ENCODE measurements around the gene ZNF90. TPM values are rescaled to one million over a fixed set of nuclear protein-coding genes. Genes with fewer than 3 reads are reported as not detected.
"Not testable (repeated sequence)": the region's sequence is repeated elsewhere in the genome, so short reads cannot be mapped to it uniquely, and the experiment has no call there.

The ZNF90 gene
- total and polyA plus RNA-seq, 11 donors, result 0.25 to 2.6 (median 0.57) TPM

DNA sequence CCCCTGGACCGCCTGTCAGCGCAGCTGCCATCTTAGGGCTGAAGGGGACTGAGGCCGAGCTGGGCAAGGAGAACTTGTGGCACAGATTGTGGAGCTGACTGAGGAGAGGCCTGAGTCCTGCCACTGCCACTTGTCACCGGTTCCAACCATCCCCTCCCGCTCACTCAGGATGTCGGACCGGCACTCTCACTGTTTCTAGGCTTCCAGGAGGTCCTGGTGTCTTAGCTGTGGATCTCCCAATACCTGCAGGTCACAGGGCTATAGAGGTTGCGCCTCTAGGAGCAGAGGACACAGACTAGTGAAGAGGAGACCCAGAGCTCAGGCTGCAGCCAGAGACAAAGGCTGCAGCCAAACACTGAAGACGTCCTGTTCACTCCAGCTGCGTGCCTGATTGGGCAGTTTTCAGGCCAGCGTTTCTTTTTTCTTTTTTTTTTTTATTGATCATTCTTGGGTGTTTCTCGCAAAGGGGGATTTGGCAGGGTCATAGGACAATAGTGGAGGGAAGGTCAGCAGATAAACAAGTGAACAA is 73.9 kb downstream of the ZNF90 start:
- Histone ChIP-seq H3K27ac (no peak overlapping the region), H3K4me3 (no peak overlapping the region), H3K9me3 (no peaks in the 10 kb centered on the region), H3K27me3 (no peaks in the 10 kb centered on the region), H3K36me3 (no peaks in the 10 kb centered on the region), H3K4me1 (no peaks in the 10 kb centered on the region)
- intact Hi-C loops (cut with DNase I), result no loop called here
- ATAC-seq (no peak), DNase-seq (no peak)
- no peak for TF ChIP-seq POLR2A (IDR thresholded peaks at IDR 0.05)
- TF ChIP-seq, protein P1, sequence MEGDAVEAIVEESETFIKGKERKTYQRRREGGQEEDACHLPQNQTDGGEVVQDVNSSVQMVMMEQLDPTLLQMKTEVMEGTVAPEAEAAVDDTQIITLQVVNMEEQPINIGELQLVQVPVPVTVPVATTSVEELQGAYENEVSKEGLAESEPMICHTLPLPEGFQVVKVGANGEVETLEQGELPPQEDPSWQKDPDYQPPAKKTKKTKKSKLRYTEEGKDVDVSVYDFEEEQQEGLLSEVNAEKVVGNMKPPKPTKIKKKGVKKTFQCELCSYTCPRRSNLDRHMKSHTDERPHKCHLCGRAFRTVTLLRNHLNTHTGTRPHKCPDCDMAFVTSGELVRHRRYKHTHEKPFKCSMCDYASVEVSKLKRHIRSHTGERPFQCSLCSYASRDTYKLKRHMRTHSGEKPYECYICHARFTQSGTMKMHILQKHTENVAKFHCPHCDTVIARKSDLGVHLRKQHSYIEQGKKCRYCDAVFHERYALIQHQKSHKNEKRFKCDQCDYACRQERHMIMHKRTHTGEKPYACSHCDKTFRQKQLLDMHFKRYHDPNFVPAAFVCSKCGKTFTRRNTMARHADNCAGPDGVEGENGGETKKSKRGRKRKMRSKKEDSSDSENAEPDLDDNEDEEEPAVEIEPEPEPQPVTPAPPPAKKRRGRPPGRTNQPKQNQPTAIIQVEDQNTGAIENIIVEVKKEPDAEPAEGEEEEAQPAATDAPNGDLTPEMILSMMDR (IDR thresholded peaks at IDR 0.05), result no peak
- WGBS, 4 donors, result 79 to 84% (median 84%) methylated on average over 12 of the region's 12 CpGs

DNA sequence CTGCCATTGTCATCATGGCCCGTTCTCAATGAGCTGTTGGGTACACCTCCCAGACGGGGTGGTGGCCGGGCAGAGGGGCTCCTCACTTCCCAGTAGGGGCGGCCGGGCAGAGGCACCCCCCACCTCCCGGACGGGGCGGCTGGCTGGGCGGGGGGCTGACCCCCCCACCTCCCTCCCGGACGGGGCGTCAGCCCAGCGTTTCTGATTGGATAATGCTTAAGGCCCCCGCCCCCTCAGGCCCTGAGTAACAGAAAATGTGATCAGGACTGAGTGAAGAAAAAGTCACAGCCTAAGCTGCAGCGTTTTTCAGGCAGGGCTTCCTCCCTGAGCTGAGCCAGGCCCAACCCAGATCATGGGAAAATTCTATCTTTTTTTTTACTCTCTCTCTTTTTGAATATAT is 74.7 kb downstream of the ZNF90 start:
- H3K9me3 ChIP-seq; ATAC-seq; H3K36me3 ChIP-seq; DNase-seq; H3K27ac ChIP-seq; H3K27me3 ChIP-seq; intact Hi-C loops (cut with DNase I); H3K4me3 ChIP-seq; H3K4me1 ChIP-seq: not testable (repeated sequence)
- 59 to 82% (median 72%) methylated on average over 3 to 13 of the region's 15 CpGs for WGBS, 4 donors

DNA sequence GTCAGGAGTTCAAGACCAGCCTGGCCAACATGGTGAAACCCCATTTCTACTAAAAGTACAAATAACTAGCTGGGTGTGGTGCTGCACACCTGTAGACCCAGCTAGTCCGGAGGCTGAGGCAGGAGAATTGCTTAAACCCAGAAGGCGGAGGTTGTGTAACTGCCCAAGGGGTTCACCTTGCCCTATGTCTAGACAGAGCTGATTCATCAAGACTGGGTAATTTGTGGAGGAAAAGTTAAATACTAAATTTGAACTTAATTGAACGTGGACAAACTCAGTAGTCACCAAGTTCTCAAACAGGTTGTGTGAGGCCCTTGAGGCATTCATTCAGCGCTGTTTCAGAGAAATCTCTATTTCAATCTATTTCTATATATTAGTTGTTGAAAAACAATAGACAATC is 75.5 kb downstream of the ZNF90 start:
- DNase-seq, result no peak
- no peak overlapping the region for H3K4me3 ChIP-seq
- WGBS, 4 donors, result 90 to 98% (median 96%) methylated on average over 4 of the region's 4 CpGs
- H3K4me1 ChIP-seq, result no peaks in the 10 kb centered on the region
- TF ChIP-seq POLR2A (IDR thresholded peaks at IDR 0.05), result no peak
- TF ChIP-seq, protein P1 (IDR thresholded peaks at IDR 0.05), result no peak
- H3K36me3 ChIP-seq, result no peaks in the 10 kb centered on the region
- H3K27ac ChIP-seq, result no peak overlapping the region
- ATAC-seq, result no peak
- no peaks in the 10 kb centered on the region for H3K9me3 ChIP-seq
- intact Hi-C loops (cut with DNase I), result no loop called here
- H3K27me3 ChIP-seq, result no peaks in the 10 kb centered on the region

DNA sequence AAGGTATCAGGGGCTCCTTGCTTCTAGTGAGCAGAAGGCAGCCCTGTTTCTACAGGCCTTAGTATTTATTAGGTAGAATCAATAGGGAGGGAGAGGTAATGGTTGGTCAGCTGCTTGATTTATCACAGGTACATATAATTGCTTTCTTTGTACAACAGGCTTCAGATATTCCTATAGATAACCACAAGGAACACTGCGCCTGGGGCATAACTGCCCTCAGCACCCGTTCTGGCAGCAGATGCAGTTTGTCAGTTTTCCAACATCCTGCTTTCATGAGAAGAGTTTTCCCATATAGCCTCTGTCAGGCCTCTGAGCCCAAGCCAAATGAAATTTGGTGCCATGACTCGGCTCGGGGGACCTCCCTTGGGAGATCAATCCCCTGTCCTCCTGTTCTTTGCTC is 76.8 kb downstream of the ZNF90 start:
- 66 to 81% (median 78%) methylated on average over 4 of the region's 4 CpGs for WGBS, 4 donors
- Histone ChIP-seq H3K4me3 (no peak overlapping the region), H3K27ac (no peak overlapping the region), H3K4me1 (no peaks in the 10 kb centered on the region), H3K36me3 (no peaks in the 10 kb centered on the region), H3K27me3 (no peaks in the 10 kb centered on the region), H3K9me3 (no peaks in the 10 kb centered on the region)
- intact Hi-C loops (cut with DNase I), result no loop called here
- ATAC-seq (no peak), DNase-seq (no peak)
- TF ChIP-seq, protein P1 (IDR thresholded peaks at IDR 0.05), result no peak
- TF ChIP-seq POLR2A (IDR thresholded peaks at IDR 0.05), result no peak

DNA sequence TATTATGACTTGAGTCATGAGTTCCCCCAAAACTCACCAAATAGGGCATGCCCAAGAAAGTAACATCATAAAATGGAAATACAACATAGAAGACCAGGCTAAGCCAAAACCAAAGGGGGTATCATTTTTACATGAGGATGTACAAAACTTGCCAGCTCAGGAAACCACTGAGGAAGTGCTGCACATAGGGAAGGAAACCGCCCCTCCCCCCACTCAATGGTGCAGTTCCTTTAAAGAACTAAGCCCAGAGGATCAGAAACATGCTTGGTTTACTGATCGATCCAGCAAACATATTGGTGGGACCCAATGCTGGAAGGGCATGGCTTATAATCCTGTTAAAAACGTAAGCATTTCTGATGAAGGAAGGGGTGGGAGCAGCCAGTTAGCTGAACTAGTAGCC is 85.0 kb downstream of the ZNF90 start:
- H3K36me3 ChIP-seq, result no peaks in the 10 kb centered on the region
- TF ChIP-seq, protein P1 (IDR thresholded peaks at IDR 0.05), result no peak
- no peak for TF ChIP-seq POLR2A (IDR thresholded peaks at IDR 0.05)
- H3K27me3 ChIP-seq, result no peaks in the 10 kb centered on the region
- H3K4me3 ChIP-seq, result no peak overlapping the region
- H3K4me1 ChIP-seq, result peaks cover 0 to 5% (median 2%) of the 10 kb centered on the region in 12 donors
- ATAC-seq (no peak), DNase-seq (peak in 2 of 5 donors; percentile 21 to 49)
- H3K9me3 ChIP-seq, result no peaks in the 10 kb centered on the region
- 56 to 81% (median 71%) methylated on average over 3 of the region's 3 CpGs for WGBS, 4 donors
- intact Hi-C loops (cut with DNase I), result no loop called here
- no peak overlapping the region for H3K27ac ChIP-seq

Measured in heart left ventricle (tissue), 16 donors.